ENCODE measurements around the gene RPS24.

RPS24 gene

GRCh38 chr10:78035933-78036583 lies 2.4 kb downstream of the RPS24 start:
- no peak for TF ChIP-seq CTCF (IDR thresholded peaks at IDR 0.05; ENCODE audit: control insufficient read depth, insufficient read depth, low read depth, low read length, missing control alignments)
- no peak for DNase-seq (ENCODE audit: low read depth)
- H3K4me3 ChIP-seq (ENCODE audit: control insufficient read depth, low read depth, low read length): no peak overlapping the region

GRCh38 chr10:78038105-78038504 lies 4.4 kb downstream of the RPS24 start:
- no peak for TF ChIP-seq CTCF (IDR thresholded peaks at IDR 0.05; ENCODE audit: control insufficient read depth, insufficient read depth, low read depth, low read length, missing control alignments)
- DNase-seq (ENCODE audit: low read depth): no peak
- no peak overlapping the region for H3K4me3 ChIP-seq (ENCODE audit: control insufficient read depth, low read depth, low read length)

- no peak for DNase-seq (ENCODE audit: low read depth)
- no peak for TF ChIP-seq CTCF (IDR thresholded peaks at IDR 0.05; ENCODE audit: control insufficient read depth, insufficient read depth, low read depth, low read length, missing control alignments)
- no peak overlapping the region for H3K4me3 ChIP-seq (ENCODE audit: control insufficient read depth, low read depth, low read length)
Measured at GRCh38 chr10:78038791-78039547, 5.3 kb downstream of the RPS24 start.

GRCh38 chr10:78039743-78040142 lies 6.1 kb downstream of the RPS24 start:
- TF ChIP-seq CTCF (IDR thresholded peaks at IDR 0.05; ENCODE audit: control insufficient read depth, insufficient read depth, low read depth, low read length, missing control alignments): no peak
- H3K4me3 ChIP-seq (ENCODE audit: control insufficient read depth, low read depth, low read length): no peak overlapping the region
- DNase-seq (ENCODE audit: low read depth): no peak

GRCh38 chr10:78041170-78042057 lies 7.8 kb downstream of the RPS24 start:
- no peak overlapping the region for H3K4me3 ChIP-seq (ENCODE audit: control insufficient read depth, low read depth, low read length)
- DNase-seq (ENCODE audit: low read depth): no peak
- TF ChIP-seq CTCF (IDR thresholded peaks at IDR 0.05; ENCODE audit: control insufficient read depth, insufficient read depth, low read depth, low read length, missing control alignments): no peak

- H3K4me3 ChIP-seq (ENCODE audit: control insufficient read depth, low read depth, low read length): no peak overlapping the region
- no peak for TF ChIP-seq CTCF (IDR thresholded peaks at IDR 0.05; ENCODE audit: control insufficient read depth, insufficient read depth, low read depth, low read length, missing control alignments)
- DNase-seq (ENCODE audit: low read depth): no peak
Measured at GRCh38 chr10:78042058-78042751, 8.5 kb downstream of the RPS24 start.
